HPDE6-E6E7 (cell line): Measurements from ENCODE around the gene LDB2.

Source experiments
- DNase-seq: peaks from one replicate; pipeline ENCODE4 v3.0.0; 2011; ENCODE audit warnings: missing footprints; ENCODE audit errors: extremely low spot score

LDB2 gene

GRCh38 chr4:16843831-16844508 lies 54.5 kb downstream of the LDB2 start:
- no peak for DNase-seq

DNA sequence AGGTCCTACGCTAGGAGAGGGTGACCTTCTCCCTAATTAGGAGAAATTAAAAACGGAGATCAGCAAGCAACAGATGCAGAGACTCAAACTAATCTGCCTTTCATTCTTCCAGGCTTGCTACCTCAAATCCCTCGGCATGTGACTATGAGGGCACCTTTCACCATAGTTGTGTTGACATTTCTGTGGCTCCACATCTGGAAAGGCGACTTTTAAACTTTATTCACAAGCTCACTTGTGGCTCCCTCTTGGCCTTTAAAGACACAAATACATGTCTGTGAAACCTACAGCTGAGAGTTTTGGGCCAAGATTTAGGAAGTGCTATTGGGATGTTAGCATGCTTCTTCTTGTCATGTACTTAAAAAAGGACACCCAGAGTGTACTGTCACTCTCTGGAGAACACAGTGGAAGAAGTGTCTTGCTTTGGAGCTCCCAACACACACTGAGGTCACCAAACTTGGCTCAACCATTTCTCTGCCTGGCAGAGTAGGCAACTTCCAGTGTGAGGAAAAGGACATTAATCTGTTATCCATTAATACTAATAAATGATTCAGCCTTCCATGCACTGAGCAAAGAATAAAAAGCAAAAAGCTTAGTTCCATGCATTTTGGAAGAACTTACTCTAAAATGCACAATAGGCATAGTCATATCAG lies 60.1 kb downstream of the LDB2 start:
- DNase-seq, result no peak

GRCh38 chr4:16837475-16837874 lies 61.0 kb downstream of the LDB2 start:
- no peak for DNase-seq

DNA sequence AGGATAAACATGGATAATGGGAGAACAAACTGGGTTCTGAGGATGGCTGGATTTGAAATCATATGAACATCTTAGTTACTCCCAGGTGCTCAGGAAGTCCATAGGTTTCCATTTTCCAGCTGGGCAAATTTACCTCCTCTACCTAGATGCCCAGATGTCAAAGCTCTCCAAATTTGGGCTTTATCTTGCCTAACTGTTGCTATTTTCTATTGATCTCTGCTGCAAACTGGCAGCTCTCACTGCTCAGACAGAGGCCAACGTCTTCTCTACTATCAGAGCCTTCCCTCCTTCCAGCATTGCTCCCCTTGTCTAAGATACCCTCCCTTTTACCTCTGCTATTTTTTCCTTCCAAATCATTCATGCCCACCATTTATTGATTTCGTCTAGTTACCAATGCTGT lies 62.1 kb downstream of the LDB2 start:
- DNase-seq, result no peak

DNA sequence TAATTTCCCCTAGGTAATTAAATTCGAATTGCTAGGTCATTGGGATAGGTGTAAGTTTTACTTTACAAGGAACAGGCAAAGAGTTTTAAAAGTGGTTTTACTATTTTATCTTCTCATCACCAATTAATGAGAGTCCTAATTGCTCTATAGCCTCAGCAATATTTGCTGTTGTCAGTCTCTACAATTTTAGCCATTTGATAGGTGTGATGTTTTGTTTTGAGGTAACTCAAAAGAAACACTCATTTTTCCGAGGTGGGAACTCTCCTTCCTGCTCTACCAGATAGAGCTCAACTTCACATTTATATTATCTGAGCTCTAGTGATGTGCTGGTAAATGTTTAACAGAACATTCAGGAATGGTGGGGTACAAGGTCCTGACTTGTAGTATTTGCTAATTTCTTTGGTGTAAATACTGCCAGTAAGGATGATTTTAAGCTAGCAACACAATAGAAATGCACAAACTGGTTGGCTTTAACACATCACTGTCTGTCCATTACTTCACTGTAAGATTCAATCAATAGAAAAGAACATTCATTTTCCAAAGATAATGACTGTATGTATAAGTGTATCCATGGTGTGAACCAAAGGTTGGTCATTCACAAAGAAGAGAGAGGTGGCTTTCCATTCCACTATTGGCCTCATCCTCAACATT lies 62.7 kb downstream of the LDB2 start:
- DNase-seq, result no peak

DNA sequence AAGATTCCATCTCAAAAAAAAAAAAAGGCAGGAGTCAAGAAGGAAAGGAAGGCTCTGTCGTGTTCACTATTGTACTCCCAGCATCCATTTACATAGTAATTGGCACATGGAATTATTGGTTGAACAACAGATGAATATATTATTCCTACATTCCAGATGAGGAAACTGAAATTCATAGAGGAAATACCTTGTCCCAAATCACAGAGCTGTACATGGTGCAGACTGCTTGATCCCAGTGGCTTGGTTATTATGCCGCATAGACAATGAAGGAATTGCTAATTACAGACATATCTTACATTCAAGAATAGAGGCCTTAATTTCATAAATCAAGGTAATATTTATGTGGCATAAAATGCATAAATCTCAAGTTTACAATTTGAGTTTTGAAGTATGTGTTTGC lies 63.6 kb downstream of the LDB2 start:
- no peak for DNase-seq

DNA sequence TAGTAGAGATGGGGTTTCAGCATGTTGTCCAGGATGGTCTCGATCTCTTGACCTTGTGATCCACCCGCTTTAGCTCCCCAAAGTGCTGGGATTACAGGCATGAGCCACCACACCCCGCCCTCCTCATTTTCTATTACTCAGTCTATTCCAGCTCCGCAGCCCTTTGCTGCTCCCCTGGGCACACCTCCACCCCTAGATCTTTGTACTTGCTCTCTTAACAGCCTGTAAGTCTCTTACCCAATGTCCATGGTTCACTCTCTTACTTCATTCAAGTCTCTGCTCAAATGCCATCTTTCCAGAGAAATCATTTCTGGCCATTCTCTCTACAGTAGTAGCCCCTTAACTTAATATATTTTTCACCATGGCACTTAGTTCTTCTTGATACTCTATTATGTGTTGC lies 64.7 kb downstream of the LDB2 start:
- no peak for DNase-seq

DNA sequence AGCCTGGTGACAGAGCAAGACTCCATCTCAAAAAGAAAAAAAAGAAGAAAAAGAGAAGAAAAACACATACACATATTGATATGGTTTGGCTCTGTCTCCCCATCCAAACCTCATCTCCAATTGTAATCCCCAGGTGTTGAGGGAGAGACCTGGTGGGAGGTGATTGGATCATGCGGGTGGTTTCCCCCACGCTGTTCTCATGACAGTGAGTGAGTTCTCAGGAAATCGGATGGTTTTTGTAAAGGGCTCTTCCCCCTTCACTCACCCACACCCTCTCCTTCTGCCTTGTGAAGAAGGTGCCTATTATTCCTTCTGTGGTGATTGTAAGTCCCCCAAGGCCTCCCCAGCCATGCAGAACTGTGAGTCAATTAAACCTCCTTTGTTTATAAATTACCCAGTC lies 68.4 kb downstream of the LDB2 start:
- no peak for DNase-seq

GRCh38 chr4:16827794-16828724 lies 70.4 kb downstream of the LDB2 start:
- DNase-seq, result no peak

DNA sequence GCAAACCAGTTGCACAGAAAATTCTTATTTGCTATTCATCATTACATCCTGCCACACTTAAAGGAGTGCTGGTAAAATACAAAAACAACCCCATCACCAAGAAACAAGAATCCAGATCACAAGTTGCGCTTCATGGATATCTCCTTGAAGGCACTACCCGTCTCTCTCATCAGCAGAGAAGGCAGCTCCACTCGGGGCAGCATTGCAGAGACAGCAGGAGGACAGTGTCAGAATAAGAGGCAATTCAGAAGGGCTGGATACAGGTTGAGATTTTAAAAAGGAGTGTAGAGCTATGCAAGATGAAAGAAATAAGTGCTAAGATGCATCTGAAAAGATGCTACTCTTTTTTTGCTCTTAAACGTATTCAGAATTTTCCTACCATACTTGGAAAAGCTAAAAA lies 71.4 kb downstream of the LDB2 start:
- DNase-seq, result no peak

- DNase-seq, result no peak
Measured at GRCh38 chr4:16826406-16826910, 72.0 kb downstream of the LDB2 start.

DNA sequence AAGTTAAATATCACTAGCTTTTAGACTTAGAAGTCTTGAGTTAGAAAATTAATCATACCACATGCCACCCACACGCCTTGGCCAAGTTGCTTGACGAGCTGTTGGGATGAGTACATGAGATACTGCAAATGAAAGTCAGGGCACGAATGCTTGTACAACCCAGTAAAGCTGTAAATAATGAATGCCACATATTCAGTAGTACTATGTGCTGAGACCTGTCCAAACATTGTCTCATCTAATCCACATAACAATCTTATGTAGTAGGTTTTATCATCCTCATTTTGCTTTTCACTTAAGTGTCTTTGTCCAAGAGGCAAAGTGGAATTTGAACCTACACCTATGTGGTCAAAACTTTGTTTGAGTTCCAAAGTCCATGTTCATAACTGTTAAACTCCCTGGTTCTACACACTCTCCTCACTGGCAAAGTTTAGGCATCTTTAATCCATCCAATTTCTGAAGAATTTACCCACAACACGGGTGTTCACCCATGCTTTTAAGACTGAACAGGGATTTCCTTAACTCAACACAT lies 74.1 kb downstream of the LDB2 start:
- no peak for DNase-seq

DNA sequence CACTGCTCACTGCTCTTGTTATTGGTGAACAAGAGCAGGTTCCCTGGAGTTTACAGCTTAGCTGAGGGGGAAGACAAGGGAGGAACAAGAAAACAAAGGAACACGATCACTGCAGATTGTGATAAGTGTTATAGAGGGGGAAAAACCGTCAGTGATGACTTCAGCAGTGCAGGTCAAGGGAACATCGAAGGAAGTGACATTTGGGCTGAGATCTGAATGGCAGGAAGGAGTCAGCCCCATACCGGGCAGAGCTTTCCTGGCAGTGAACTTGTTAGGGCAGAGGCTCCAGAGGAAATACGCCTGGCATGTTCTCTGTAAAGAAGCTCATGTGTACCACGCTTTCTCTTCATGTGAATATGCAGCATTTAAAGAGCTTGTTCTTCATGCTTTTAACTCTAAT lies 78.1 kb downstream of the LDB2 start:
- no peak for DNase-seq

GRCh38 chr4:16819652-16820051 lies 78.8 kb downstream of the LDB2 start:
- no peak for DNase-seq

- no peak for DNase-seq
Measured at GRCh38 chr4:16818005-16818404, 80.4 kb downstream of the LDB2 start.

- no peak for DNase-seq
Measured at GRCh38 chr4:16817286-16817685, 81.2 kb downstream of the LDB2 start.

- no peak for DNase-seq
Measured at GRCh38 chr4:16814361-16814760, 84.1 kb downstream of the LDB2 start.

DNA sequence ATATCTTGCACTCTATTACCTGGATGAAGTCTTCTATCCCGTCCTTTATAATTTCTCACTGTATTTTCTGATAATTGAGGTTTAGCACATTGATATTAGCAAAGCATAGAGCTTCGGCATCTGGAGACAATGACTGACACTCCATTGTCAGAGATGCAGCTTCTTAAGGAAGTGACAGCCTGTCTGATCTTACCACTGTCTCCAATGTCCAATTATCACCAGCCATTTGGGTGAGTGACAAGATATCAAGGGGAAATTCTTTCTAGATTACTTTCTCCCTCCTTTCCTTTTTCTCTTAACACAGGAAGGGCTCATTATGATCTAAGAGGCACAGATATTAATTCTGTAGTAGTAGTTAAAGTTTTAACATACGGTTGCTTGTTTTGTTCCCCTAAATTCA lies 86.4 kb downstream of the LDB2 start:
- no peak for DNase-seq

DNA sequence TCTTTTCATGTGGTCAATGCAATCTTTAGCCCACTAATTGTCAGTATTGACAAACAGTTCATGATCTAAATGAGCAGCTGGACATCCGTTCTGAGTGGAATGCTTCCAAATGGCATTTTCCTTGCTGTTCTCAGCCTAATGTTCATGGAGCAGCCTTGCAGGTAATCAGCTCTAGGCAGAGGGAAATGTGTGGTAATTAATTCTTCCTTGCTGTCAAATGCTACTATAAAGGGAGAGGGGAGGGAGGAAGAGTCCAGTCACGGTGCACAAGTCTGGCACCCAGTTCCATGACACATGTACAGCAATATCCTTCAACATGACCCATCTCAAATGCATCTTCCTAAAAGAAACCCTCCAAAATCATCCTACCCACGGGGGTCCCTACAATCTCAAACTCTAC lies 88.5 kb downstream of the LDB2 start:
- DNase-seq, result no peak

GRCh38 chr4:16809064-16809463 lies 89.4 kb downstream of the LDB2 start:
- no peak for DNase-seq

DNA sequence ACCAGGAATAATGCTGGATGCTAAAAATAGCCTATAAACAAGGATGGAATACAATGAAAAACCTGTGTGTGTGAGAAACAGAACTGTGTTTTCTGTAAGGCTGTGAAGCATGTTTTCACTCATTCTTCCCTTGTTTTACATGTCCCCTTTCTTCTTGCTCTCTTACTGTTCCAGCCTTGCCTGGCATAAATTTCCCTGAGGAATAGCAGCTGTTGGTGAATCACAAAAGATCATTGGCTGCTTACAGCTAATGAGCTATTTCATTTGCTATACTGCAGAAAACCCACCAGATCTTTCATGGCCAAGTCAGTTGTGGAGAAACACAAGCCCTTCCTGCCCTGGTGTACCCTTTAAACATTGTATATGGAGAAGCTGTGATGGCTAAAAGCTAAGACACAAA lies 91.1 kb downstream of the LDB2 start:
- DNase-seq, result no peak

DNA sequence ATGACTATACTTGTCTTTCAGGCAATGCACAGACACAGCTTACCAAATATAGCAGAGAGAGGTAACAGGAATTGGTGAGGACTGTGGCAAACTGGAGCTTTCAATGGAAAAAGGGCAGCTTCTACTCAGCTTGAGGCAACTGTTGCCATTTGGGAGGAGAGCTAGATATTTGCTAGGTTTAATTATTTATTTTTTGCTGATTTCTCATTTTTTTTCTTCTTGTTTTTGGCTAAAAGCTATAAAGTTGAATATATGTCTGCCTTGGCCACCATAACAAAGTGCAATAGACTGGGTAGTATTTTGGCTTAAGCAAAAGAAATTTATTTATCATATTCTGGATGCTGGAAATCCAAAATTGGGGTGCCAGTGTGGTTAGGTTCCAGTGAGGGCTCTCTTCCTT lies 93.9 kb downstream of the LDB2 start:
- no peak for DNase-seq
